Stimulated activated CD8-positive, alpha-beta memory T cell treated with anti-CD3 and anti-CD28 coated beads, Interleukin-15, amount 100 ng/mL, for 24 hours (primary cell): ENCODE measurements around the gene HHAT.

Experiments
- DNase-seq: peaks from one replicate; pipeline ENCODE4 v3.0.0-alpha.2; 2020; ENCODE audit warnings: low read depth

The HHAT gene

GRCh38 chr1:210551899-210552298 is 223.2 kb downstream of the HHAT start:
- no peak for DNase-seq

- DNase-seq = no peak
Observed at GRCh38 chr1:210553711-210554110, 225.0 kb downstream of the HHAT start.

- DNase-seq = no peak
Observed at GRCh38 chr1:210554382-210554781, 225.7 kb downstream of the HHAT start.

GRCh38 chr1:210556475-210556874 is 227.8 kb downstream of the HHAT start:
- DNase-seq = no peak

- DNase-seq = no peak
Observed at GRCh38 chr1:210557426-210558077, 228.8 kb downstream of the HHAT start.

- no peak for DNase-seq
Observed at GRCh38 chr1:210558302-210558701, 229.6 kb downstream of the HHAT start.

- no peak for DNase-seq
Observed at GRCh38 chr1:210565306-210565705, 236.6 kb downstream of the HHAT start.

GRCh38 chr1:210568631-210569030 is 239.9 kb downstream of the HHAT start:
- DNase-seq = no peak

- no peak for DNase-seq
Observed at GRCh38 chr1:210570116-210570515, 241.4 kb downstream of the HHAT start.

- DNase-seq = no peak
Observed at GRCh38 chr1:210571356-210572284, 242.9 kb downstream of the HHAT start.

GRCh38 chr1:210573141-210573540 is 244.4 kb downstream of the HHAT start:
- no peak for DNase-seq

- DNase-seq = no peak
Observed at GRCh38 chr1:210582205-210582970, 253.7 kb downstream of the HHAT start.

- DNase-seq = peak; percentile 46
Observed at GRCh38 chr1:210584439-210585113, 255.9 kb downstream of the HHAT start.

GRCh38 chr1:210586771-210587170 is 258.1 kb downstream of the HHAT start:
- no peak for DNase-seq

GRCh38 chr1:210587566-210587965 is 258.9 kb downstream of the HHAT start:
- DNase-seq = no peak

GRCh38 chr1:210588357-210588756 is 259.7 kb downstream of the HHAT start:
- no peak for DNase-seq

- no peak for DNase-seq
Observed at GRCh38 chr1:210588946-210589345, 260.2 kb downstream of the HHAT start.

- DNase-seq = no peak
Observed at GRCh38 chr1:210591214-210591613, 262.5 kb downstream of the HHAT start.

- no peak for DNase-seq
Observed at GRCh38 chr1:210594605-210595004, 265.9 kb downstream of the HHAT start.

- DNase-seq = no peak
Observed at GRCh38 chr1:210596641-210597040, 267.9 kb downstream of the HHAT start.

GRCh38 chr1:210597555-210598134 is 268.9 kb downstream of the HHAT start:
- no peak for DNase-seq
